CD14-positive monocyte (primary cell): ENCODE data around the gene WDR64. TPM values are rescaled to one million over a fixed set of nuclear protein-coding genes. Genes with fewer than 3 reads are reported as not detected.

ENCODE experiments used
- DNase-seq, 3 donors: peaks; one replicate each; pipeline ENCODE4 v3.0.0-alpha.2; 2011 to 2022
- H2AFZ ChIP-seq: 2 replicates; pipeline ENCODE4 v1.6.0; 2012; ENCODE audit warnings: mild to moderate bottlenecking, low read depth, low read length, inconsistent platforms; ENCODE audit not compliant: insufficient read depth, poor library complexity, severe bottlenecking
- H3K27ac ChIP-seq, 2 donors: 1 replicate in 1 of 2; 2 replicates in 1 of 2; pipeline ENCODE4 v1.5.1; 2012 to 2013; ENCODE audit warnings: low read length in 2 of 2, control low read depth in 1 of 2, inconsistent platforms in 1 of 2, low read depth in 1 of 2, mild to moderate bottlenecking in 1 of 2
- H3K27me3 ChIP-seq, 2 donors: one replicate each; pipeline versions ENCODE4 v1.6.0 to v1.6.1; 2011 to 2013; ENCODE audit warnings: low read length in 2 of 2; ENCODE audit not compliant: control insufficient read depth in 2 of 2, insufficient read depth in 2 of 2
- H3K36me3 ChIP-seq, 2 donors: replicated peaks in 1 of 2; 1 replicate in 1 of 2; 2 replicates in 1 of 2; pipeline versions ENCODE4 v1.5.1 to v1.6.1; 2012 to 2013; ENCODE audit warnings: low read length in 2 of 2, control low read depth in 1 of 2, inconsistent platforms in 1 of 2, mild to moderate bottlenecking in 1 of 2; ENCODE audit not compliant: insufficient read depth in 2 of 2, control insufficient read depth in 1 of 2
- H3K4me1 ChIP-seq, 2 donors: 1 replicate in 1 of 2; 2 replicates in 1 of 2; pipeline versions ENCODE4 v1.5.1 to v1.6.1; 2012 to 2013; ENCODE audit warnings: low read length in 2 of 2, control low read depth in 1 of 2, inconsistent platforms in 1 of 2, mild to moderate bottlenecking in 1 of 2, moderate library complexity in 1 of 2; ENCODE audit not compliant: insufficient read depth in 2 of 2, control insufficient read depth in 1 of 2
- H3K4me2 ChIP-seq: replicated peaks from 2 replicates; pipeline ENCODE3; 2012; ENCODE audit warnings: low read length, moderate library complexity, mild to moderate bottlenecking; ENCODE audit not compliant: poor library complexity, severe bottlenecking; ENCODE audit errors: extremely low read depth
- H3K4me3 ChIP-seq, 3 experiments: fragments of 200-600 bp in 1 of 3; sonication (generic) in 1 of 3; replicated peaks in 1 of 3; 1 replicate in 2 of 3; 2 replicates in 1 of 3; pipeline ENCODE4 v1.5.1; 2011 to 2013; ENCODE audit warnings: low read length in 3 of 3, mild to moderate bottlenecking in 3 of 3, control low read depth in 2 of 3, low read depth in 2 of 3, inconsistent platforms in 1 of 3, moderate library complexity in 1 of 3
- H3K79me2 ChIP-seq: 2 replicates; pipeline ENCODE4 v1.6.0; 2012; ENCODE audit warnings: mild to moderate bottlenecking, control low read depth, inconsistent platforms, low read length, moderate library complexity; ENCODE audit not compliant: insufficient read depth
- H3K9ac ChIP-seq: 2 replicates; pipeline ENCODE4 v1.6.0; 2017; ENCODE audit warnings: low read length, mild to moderate bottlenecking; ENCODE audit not compliant: insufficient read depth, poor library complexity, severe bottlenecking
- H3K9me3 ChIP-seq, 2 donors: replicated peaks in 1 of 2; 1 replicate in 1 of 2; 2 replicates in 1 of 2; pipeline versions ENCODE4 v1.5.1 to v1.6.1; 2012 to 2013; ENCODE audit warnings: low read length in 2 of 2, control low read depth in 1 of 2; ENCODE audit not compliant: control insufficient read depth in 1 of 2, insufficient read depth in 1 of 2
- H4K20me1 ChIP-seq: 2 replicates; pipeline ENCODE4 v1.6.0; 2012; ENCODE audit warnings: mild to moderate bottlenecking, low read length, control low read depth, moderate library complexity; ENCODE audit not compliant: insufficient read depth
- H3K27ac Mint-ChIP-seq, 7 donors: one replicate each; pipeline ENCODE4 v1.8.0; 2020; ENCODE audit warnings: mild to moderate bottlenecking in 7 of 7, mixed read lengths in 7 of 7, moderate library complexity in 6 of 7, inconsistent platforms in 2 of 7
- H3K27me3 Mint-ChIP-seq, 3 donors: one replicate each; pipeline ENCODE4 v1.8.0; 2021 to 2022; ENCODE audit warnings: low read depth in 3 of 3, mild to moderate bottlenecking in 3 of 3, mixed read lengths in 3 of 3, moderate library complexity in 3 of 3, inconsistent platforms in 1 of 3
- H3K36me3 Mint-ChIP-seq, 2 donors: one replicate each; pipeline ENCODE4 v1.8.0; 2020; ENCODE audit warnings: mixed read lengths in 2 of 2, inconsistent platforms in 1 of 2, mild to moderate bottlenecking in 1 of 2
- H3K4me1 Mint-ChIP-seq: one replicate; pipeline ENCODE4 v1.8.0; 2020; ENCODE audit warnings: mild to moderate bottlenecking, mixed read lengths
- H3K4me3 Mint-ChIP-seq, 2 donors: one replicate each; pipeline ENCODE4 v1.8.0; 2020; ENCODE audit warnings: mild to moderate bottlenecking in 2 of 2, mixed read lengths in 2 of 2, moderate library complexity in 1 of 2
- H3K9me3 Mint-ChIP-seq, 7 donors: one replicate each; pipeline ENCODE4 v1.8.0; 2020 to 2022; ENCODE audit warnings: mixed read lengths in 7 of 7, mild to moderate bottlenecking in 6 of 7, moderate library complexity in 6 of 7, inconsistent platforms in 2 of 7
- CTCF ChIP-seq: fragments of 200-600 bp; IDR thresholded peaks from one replicate; pipeline ENCODE4 v1.8.0; 2022; ENCODE audit warnings: antibody characterized with exemption, mild to moderate bottlenecking
- WGBS: methylation state at CpG from one replicate; pipeline ENCODE4 v1.1.5; 2013; ENCODE audit warnings: missing lambda C conversion rate; ENCODE audit not compliant: insufficient coverage; 5-methylcytosine and 5-hydroxymethylcytosine counted together
- intact Hi-C, 2 donors: fragments of 100-400 bp; cut with micrococcal nuclease; formaldehyde crosslinking; loops; one replicate each; pipeline versions ENCODE4 v1.15.0 to v1.15.1; 2023
- polyA plus RNA-seq, 3 donors: library from polyadenylated mRNA; depleted of rRNA in 1 of 3; unstranded in 2 of 3; stranded (reverse) in 1 of 3; fragments of 300-500 nt in 2 of 3; fragments of >200 nt in 1 of 3; fragmentation: Illumina TruSeq in 2 of 3; gene quantifications; 1 replicate in 2 of 3; 2 replicates in 1 of 3; pipeline ENCODE4 v1.2.3, GENCODE V29; 2012 to 2021

WDR64 gene
- polyA plus RNA-seq, 3 donors: not detected

GRCh38 chr1:241829468-241829867 lies 177.4 kb downstream of the WDR64 start:
- no peaks in the 10 kb centered on the region for H3K9me3 ChIP-seq
- Mint-ChIP-seq H3K9me3 (peaks cover 0 to 2% (median 0%) of the 10 kb centered on the region in 7 donors), H3K36me3 (no peaks in the 10 kb centered on the region), H3K4me3 (no peak overlapping the region), H3K4me1 (peaks cover 16% of the 10 kb centered on the region), H3K27ac (no peak overlapping the region), H3K27me3 (peaks cover 0 to 2% (median 0%) of the 10 kb centered on the region in 3 donors)
- no peaks in the 10 kb centered on the region for H3K36me3 ChIP-seq
- no peaks in the 10 kb centered on the region for H3K79me2 ChIP-seq
- TF ChIP-seq CTCF: no peak
- H3K4me2 ChIP-seq: no peak overlapping the region
- no peak overlapping the region for H2AFZ ChIP-seq
- H3K9ac ChIP-seq: no peak overlapping the region
- no peak for DNase-seq
- H4K20me1 ChIP-seq: no peaks in the 10 kb centered on the region
- H3K4me1 ChIP-seq: peaks cover 3 to 14% of the 10 kb centered on the region in 2 donors
- no peaks in the 10 kb centered on the region for H3K27me3 ChIP-seq
- intact Hi-C loops: no loop called here
- H3K4me3 ChIP-seq: no peak overlapping the region
- no peak overlapping the region for H3K27ac ChIP-seq

GRCh38 chr1:241834733-241835377 lies 182.8 kb downstream of the WDR64 start:
- peak in 1 of 3 donors; percentile 29 for DNase-seq
- H3K4me2 ChIP-seq: no peak overlapping the region
- H3K27ac Mint-ChIP-seq: no peak overlapping the region
- H3K4me1 ChIP-seq: no peaks in the 10 kb centered on the region
- no peaks in the 10 kb centered on the region for H3K36me3 ChIP-seq
- peaks cover 0 to 6% (median 0%) of the 10 kb centered on the region in 3 donors for H3K27me3 Mint-ChIP-seq
- no peaks in the 10 kb centered on the region for H3K36me3 Mint-ChIP-seq
- H2AFZ ChIP-seq: no peak overlapping the region
- no peaks in the 10 kb centered on the region for H3K79me2 ChIP-seq
- peaks cover 3% of the 10 kb centered on the region for H3K4me1 Mint-ChIP-seq
- intact Hi-C loops: loop anchor here in 1 of 2 donors (10.0 kb wide), 1 partner anchor 70 kb away; no protein-coding TSS in a partner anchor
- peaks cover 0 to 3% of the 10 kb centered on the region in 2 donors for H3K27me3 ChIP-seq
- no peak overlapping the region for H3K9ac ChIP-seq
- no peaks in the 10 kb centered on the region for H3K9me3 Mint-ChIP-seq
- no peak overlapping the region for H3K4me3 ChIP-seq
- no peaks in the 10 kb centered on the region for H3K9me3 ChIP-seq
- no CpG with 5 or more reads among the region's 1 CpG for WGBS
- TF ChIP-seq CTCF: peak; percentile 71
- no peaks in the 10 kb centered on the region for H4K20me1 ChIP-seq
- no peak overlapping the region for H3K4me3 Mint-ChIP-seq
- no peak overlapping the region for H3K27ac ChIP-seq
